Limb (tissue), 2 donors: ENCODE data around the gene STIL.
A peak's percentile ranks its signal among the peaks of the same experiment; 100 is the strongest.

Experiments
- DNase-seq, 2 donors: peaks; one replicate each; pipeline ENCODE4 v3.0.0-alpha.2; 2016; ENCODE audit errors: extremely low spot score in 2 of 2

Gene STIL

GRCh38 chr1:47235241-47235681, 78.7 kb downstream of the STIL start:
- DNase-seq = peak in 1 of 2 donors; percentile 44

GRCh38 chr1:47233186-47233585, 80.8 kb downstream of the STIL start:
- no peak for DNase-seq

GRCh38 chr1:47232187-47232874, 81.6 kb downstream of the STIL start, which contains the start of gene TAL1:
Gene TAL1, minus strand, starts transcription at chr1:47232225. Its CDS starts 6,337 bp downstream, at chr1:47225888.
- peak in 1 of 2 donors; percentile 47 for DNase-seq

GRCh38 chr1:47231301-47232186, 82.4 kb downstream of the STIL start:
- DNase-seq = peak in 1 of 2 donors; percentile 75

- peak in 1 of 2 donors; percentile 70 for DNase-seq
These were observed 83.2 kb downstream of the STIL start for GRCh38 chr1:47230692-47231300.

GRCh38 chr1:47229886-47230691, 83.9 kb downstream of the STIL start:
- DNase-seq = peak in 1 of 2 donors; percentile 55

- peak in 1 of 2 donors; percentile 56 for DNase-seq
These were observed 84.7 kb downstream of the STIL start for GRCh38 chr1:47229031-47229885.

GRCh38 chr1:47228644-47229030, 85.3 kb downstream of the STIL start:
- DNase-seq = no peak

- no peak for DNase-seq
These were observed 86.4 kb downstream of the STIL start for GRCh38 chr1:47227341-47228232.

GRCh38 chr1:47226839-47227215, 87.1 kb downstream of the STIL start:
- no peak for DNase-seq

- peak in 1 of 2 donors; percentile 40 for DNase-seq
These were observed 87.7 kb downstream of the STIL start for GRCh38 chr1:47226121-47226838.

GRCh38 chr1:47225430-47226100, 88.4 kb downstream of the STIL start:
- DNase-seq = peak in 1 of 2 donors; percentile 46

GRCh38 chr1:47224676-47225399, 89.1 kb downstream of the STIL start:
- DNase-seq = peak in 1 of 2 donors; percentile 46

- DNase-seq = no peak
These were observed 89.8 kb downstream of the STIL start for GRCh38 chr1:47223921-47224675.

- DNase-seq = no peak
These were observed 90.6 kb downstream of the STIL start for GRCh38 chr1:47223174-47223920.

- no peak for DNase-seq
These were observed 91.5 kb downstream of the STIL start for GRCh38 chr1:47222476-47222875.
